Measurements from ENCODE around the gene TMED10. TPM values are rescaled to one million over a fixed set of nuclear protein-coding genes. Genes with fewer than 3 reads are reported as not detected.

TMED10 gene
- polyA plus RNA-seq, 2 of the 4 experiments (the other 2 are of a cell fraction), result 290 to 354 TPM

DNA sequence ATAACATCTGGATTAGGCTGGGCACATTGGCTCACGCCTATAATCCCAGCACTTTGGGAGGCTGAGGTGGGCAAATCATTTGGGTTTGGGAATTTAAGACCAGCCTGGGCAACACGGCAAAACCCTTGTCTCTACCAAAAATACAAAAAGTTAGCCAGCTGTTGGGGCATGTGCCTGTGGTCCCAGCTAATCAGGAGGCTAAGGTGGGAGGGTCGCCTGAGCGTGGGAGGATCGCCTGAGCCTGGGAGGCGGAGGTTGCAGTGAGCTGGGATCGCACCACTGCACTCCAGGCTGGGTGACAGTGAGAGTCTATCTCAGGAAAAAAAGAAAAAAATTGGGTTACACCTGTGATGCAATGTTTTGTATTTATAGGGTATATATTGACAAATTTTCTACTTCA lies 54.9 kb downstream of the TMED10 start (continued):
- TF ChIP-seq REST (IDR thresholded peaks at IDR 0.05) (no peak), FOSL2 (IDR thresholded peaks at IDR 0.05) (no peak), FOSL2 (CRISPR knock-in tag; IDR thresholded peaks at IDR 0.05) (no peak)
- TF ChIP-seq, protein P1, sequence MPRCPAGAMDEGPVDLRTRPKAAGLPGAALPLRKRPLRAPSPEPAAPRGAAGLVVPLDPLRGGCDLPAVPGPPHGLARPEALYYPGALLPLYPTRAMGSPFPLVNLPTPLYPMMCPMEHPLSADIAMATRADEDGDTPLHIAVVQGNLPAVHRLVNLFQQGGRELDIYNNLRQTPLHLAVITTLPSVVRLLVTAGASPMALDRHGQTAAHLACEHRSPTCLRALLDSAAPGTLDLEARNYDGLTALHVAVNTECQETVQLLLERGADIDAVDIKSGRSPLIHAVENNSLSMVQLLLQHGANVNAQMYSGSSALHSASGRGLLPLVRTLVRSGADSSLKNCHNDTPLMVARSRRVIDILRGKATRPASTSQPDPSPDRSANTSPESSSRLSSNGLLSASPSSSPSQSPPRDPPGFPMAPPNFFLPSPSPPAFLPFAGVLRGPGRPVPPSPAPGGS (IDR thresholded peaks at IDR 0.05), result no peak
- TF ChIP-seq, protein P2, sequence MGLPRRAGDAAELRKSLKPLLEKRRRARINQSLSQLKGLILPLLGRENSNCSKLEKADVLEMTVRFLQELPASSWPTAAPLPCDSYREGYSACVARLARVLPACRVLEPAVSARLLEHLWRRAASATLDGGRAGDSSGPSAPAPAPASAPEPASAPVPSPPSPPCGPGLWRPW (IDR thresholded peaks at IDR 0.05), result no peak

GRCh38 chr14:75120541-75121291 lies 55.7 kb downstream of the TMED10 start:
- 42% methylated on average over 3 of the region's 3 CpGs for WGBS (ENCODE audit: missing lambda C conversion rate)
- CTCF ChIA-PET, result interaction anchor here (0.5 to 1.3 kb wide), 2 partner anchors 11 to 252 kb away, joined by 4 to 5 read pairs; no protein-coding TSS in a partner anchor
- no peak for FAIRE-seq

More at GRCh38 chr14:75120541-75121291, 55.7 kb downstream of the TMED10 start:
- Histone ChIP-seq H3K4me1 (peaks cover 49% of the 10 kb centered on the region), H3K9me3 (no peaks in the 10 kb centered on the region), H3K27ac (peak overlapping the region in 1 of 2 experiments; percentile 45; a peak in 2 of 6 replicates), H3K4me3 (no peak overlapping the region), H3K4me2 (peak overlapping the region; percentile 54)
- POLR2A ChIA-PET, result no interaction called here
- ATAC-seq, result peak in 1 of 2 experiments; percentile 40; a peak in 1 of 6 replicates
- TF ChIP-seq BHLHE40 (IDR thresholded peaks at IDR 0.05; ENCODE audit: low read depth, low read length) (no peak), TFCP2L1 (CRISPR knock-in tag; IDR thresholded peaks at IDR 0.05) (no peak), MAZ (IDR thresholded peaks at IDR 0.05; ENCODE audit: borderline replicate concordance, low read depth, low read length) (no peak), SREBF2 (IDR thresholded peaks at IDR 0.05) (no peak), CHD2 (IDR thresholded peaks at IDR 0.05; ENCODE audit: low read length, partially characterized antibody) (no peak), CEBPB (IDR thresholded peaks at IDR 0.05) (no peak), KDM1A (IDR thresholded peaks at IDR 0.05; ENCODE audit: low read depth) (no peak), MYC (IDR thresholded peaks at IDR 0.05; ENCODE audit: borderline replicate concordance, low read length) (no peak), USF2 (IDR thresholded peaks at IDR 0.05) (no peak), FOSB (CRISPR knock-in tag; IDR thresholded peaks at IDR 0.05) (no peak), ZNF302 (CRISPR knock-in tag; IDR thresholded peaks at IDR 0.05) (no peak), MAX (IDR thresholded peaks at IDR 0.05) (no peak), FOXS1 (CRISPR knock-in tag; IDR thresholded peaks at IDR 0.05) (no peak), NPAS2 (CRISPR knock-in tag; IDR thresholded peaks at IDR 0.05; ENCODE audit: borderline replicate concordance) (no peak), HEYL (CRISPR knock-in tag; IDR thresholded peaks at IDR 0.05) (no peak)
- TF ChIP-seq, protein P1 (IDR thresholded peaks at IDR 0.05), result no peak
- TF ChIP-seq, protein P3, sequence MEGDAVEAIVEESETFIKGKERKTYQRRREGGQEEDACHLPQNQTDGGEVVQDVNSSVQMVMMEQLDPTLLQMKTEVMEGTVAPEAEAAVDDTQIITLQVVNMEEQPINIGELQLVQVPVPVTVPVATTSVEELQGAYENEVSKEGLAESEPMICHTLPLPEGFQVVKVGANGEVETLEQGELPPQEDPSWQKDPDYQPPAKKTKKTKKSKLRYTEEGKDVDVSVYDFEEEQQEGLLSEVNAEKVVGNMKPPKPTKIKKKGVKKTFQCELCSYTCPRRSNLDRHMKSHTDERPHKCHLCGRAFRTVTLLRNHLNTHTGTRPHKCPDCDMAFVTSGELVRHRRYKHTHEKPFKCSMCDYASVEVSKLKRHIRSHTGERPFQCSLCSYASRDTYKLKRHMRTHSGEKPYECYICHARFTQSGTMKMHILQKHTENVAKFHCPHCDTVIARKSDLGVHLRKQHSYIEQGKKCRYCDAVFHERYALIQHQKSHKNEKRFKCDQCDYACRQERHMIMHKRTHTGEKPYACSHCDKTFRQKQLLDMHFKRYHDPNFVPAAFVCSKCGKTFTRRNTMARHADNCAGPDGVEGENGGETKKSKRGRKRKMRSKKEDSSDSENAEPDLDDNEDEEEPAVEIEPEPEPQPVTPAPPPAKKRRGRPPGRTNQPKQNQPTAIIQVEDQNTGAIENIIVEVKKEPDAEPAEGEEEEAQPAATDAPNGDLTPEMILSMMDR (IDR thresholded peaks at IDR 0.05), result no peak
- peak in 1 of 2 experiments; percentile 44 for DNase-seq (ENCODE audit: low read depth in 1 of 2, low spot score in 1 of 2)

Measured in A549 (cell line).